PC-3 (cell line): Measurements from ENCODE around the gene UQCC3. TPM values are rescaled to one million over a fixed set of nuclear protein-coding genes. Genes with fewer than 3 reads are reported as not detected.

ENCODE experiments used
- ATAC-seq: fragments of 200-7000 bp; cut with Tn5 transposase; 2 replicates; pipeline ENCODE4 v1.9.1; 2020; ENCODE audit warnings: mild to moderate bottlenecking, moderate library complexity
- BruUV-seq: library from RNA; stranded (reverse); fragments of 400-500 nt; replicated peaks from 2 replicates; lab custom pipeline; 2021; lab: Mats Ljungman, UMichigan
- CTCF ChIA-PET: fragments of 300-600 bp; sonication (Branson Sonifier 250); formaldehyde crosslinking; loops from one replicate; lab custom pipeline; 2022; ENCODE audit warnings: antibody characterized with exemption; lab: Charles Lee
- POLR2A ChIA-PET: fragments of 300-600 bp; sonication (Branson Sonifier 250); formaldehyde crosslinking; loops from one replicate; lab custom pipeline; 2022; ENCODE audit warnings: antibody characterized with exemption; ENCODE audit not compliant: unreplicated experiment; lab: Charles Lee
- DNase-seq: peaks from one replicate; pipeline ENCODE4 v3.0.0-alpha.2; 2015
- H2AFZ ChIP-seq: fragments of 300-600 bp; sonication (generic); 2 replicates; pipeline ENCODE4 v1.6.0; 2016; ENCODE audit warnings: antibody characterized with exemption, low read length
- H3F3A ChIP-seq: fragments of 300-600 bp; sonication (generic); one replicate; pipeline ENCODE4 v1.6.0; 2017; ENCODE audit warnings: antibody characterized with exemption, low read length, control low read depth, mild to moderate bottlenecking; ENCODE audit not compliant: unreplicated experiment
- H3K27ac ChIP-seq: fragments of 300-600 bp; sonication (generic); 2 replicates; pipeline ENCODE4 v1.5.1; 2016; ENCODE audit warnings: mild to moderate bottlenecking, low read length
- H3K27me3 ChIP-seq: fragments of 300-600 bp; sonication (generic); 2 replicates; pipeline ENCODE4 v1.6.1; 2016; ENCODE audit warnings: low read length, mixed read lengths
- H3K36me3 ChIP-seq: fragments of 300-600 bp; sonication (generic); 2 replicates; pipeline ENCODE4 v1.6.1; 2016; ENCODE audit warnings: low read depth, mixed run types, low read length, mixed read lengths
- H3K4me1 ChIP-seq: fragments of 300-600 bp; sonication (generic); 2 replicates; pipeline ENCODE4 v1.5.1; 2016; ENCODE audit warnings: low read length; ENCODE audit not compliant: insufficient read depth
- H3K4me2 ChIP-seq: fragments of 300-600 bp; sonication (generic); 2 replicates; pipeline ENCODE4 v1.6.0; 2016; ENCODE audit warnings: low read length
- H3K4me3 ChIP-seq: fragments of 300-600 bp; sonication (generic); 2 replicates; pipeline ENCODE4 v1.5.1; 2016; ENCODE audit warnings: mild to moderate bottlenecking, low read length, mixed read lengths
- H3K79me2 ChIP-seq: fragments of 300-600 bp; sonication (generic); 2 replicates; pipeline ENCODE4 v1.6.1; 2017; ENCODE audit warnings: low read length, mixed read lengths
- H3K9ac ChIP-seq: fragments of 300-600 bp; sonication (generic); 2 replicates; pipeline ENCODE4 v1.6.0; 2016; ENCODE audit warnings: mild to moderate bottlenecking, low read length
- H3K9me2 ChIP-seq: fragments of 300-600 bp; sonication (generic); replicated peaks from 2 replicates; pipeline ENCODE4 v1.6.1; 2016; ENCODE audit warnings: mixed run types, low read length, mixed read lengths
- H3K9me3 ChIP-seq: fragments of 300-600 bp; sonication (generic); 2 replicates; pipeline ENCODE4 v1.6.1; 2016; ENCODE audit warnings: low read length, mixed read lengths
- H4K20me1 ChIP-seq: fragments of 300-600 bp; sonication (generic); 2 replicates; pipeline ENCODE4 v1.6.1; 2016; ENCODE audit warnings: low read length, mixed read lengths
- CTCF ChIP-seq: fragments of 300-600 bp; sonication (generic); conservative IDR thresholded peaks from 2 replicates; pipeline ENCODE4 v1.5.1; 2017; ENCODE audit warnings: antibody characterized with exemption, low read depth, mild to moderate bottlenecking, low read length
- EZH2 ChIP-seq: fragments of 300-600 bp; sonication (generic); IDR thresholded peaks from one replicate; pipeline ENCODE4 v1.6.1; 2017; ENCODE audit warnings: antibody characterized with exemption, mild to moderate bottlenecking, low read length; ENCODE audit not compliant: unreplicated experiment
- EZH2phosphoT487 ChIP-seq: fragments of 300-600 bp; sonication (generic); IDR thresholded peaks from 2 replicates; pipeline ENCODE4 v1.6.1; 2018; ENCODE audit warnings: mild to moderate bottlenecking, antibody characterized with exemption, low read length, borderline replicate concordance
- intact Hi-C: fragments of 100-400 bp; cut with micrococcal nuclease; formaldehyde crosslinking; loops from 2 replicates; pipeline ENCODE4 v1.9.0; 2023
- total RNA-seq: library from RNA; depleted of rRNA; stranded (reverse); fragments of >200 nt; gene quantifications from 2 replicates; pipeline ENCODE4 v1.2.3, GENCODE V29; 2014

Gene UQCC3
- total RNA-seq, 1 experiment from 2014 or later: 83.6 TPM

- peaks cover 30% of the 10 kb centered on the region for H3K36me3 ChIP-seq
- peaks cover 10% of the 10 kb centered on the region for H3K4me1 ChIP-seq
- no TSS peak for BruUV-seq
- no peaks in the 10 kb centered on the region for H3K27me3 ChIP-seq
- no peaks in the 10 kb centered on the region for H3F3A ChIP-seq
- H3K27ac ChIP-seq: peak overlapping the region; percentile 64
- no peaks in the 10 kb centered on the region for H3K9me3 ChIP-seq
- H3K4me2 ChIP-seq: peak overlapping the region; percentile 90
- intact Hi-C loops: loop anchor here (5.0 kb wide), 1 partner anchor 33 kb away; the partner anchor contains the start of genes EML3 and ROM1
- TF ChIP-seq EZH2: no peak
- TF ChIP-seq CTCF: no peak
- no peak for TF ChIP-seq EZH2phosphoT487
- peak overlapping the region; percentile 57 for H2AFZ ChIP-seq
- no peaks in the 10 kb centered on the region for H3K9me2 ChIP-seq
- peak overlapping the region; percentile 95 for H3K9ac ChIP-seq
- ATAC-seq (no peak), DNase-seq (no peak)
- ChIA-PET POLR2A (no interaction called here), CTCF (no interaction called here)
- H3K79me2 ChIP-seq: peaks cover 59% of the 10 kb centered on the region
- peak overlapping the region; percentile 95 for H3K4me3 ChIP-seq
- no peaks in the 10 kb centered on the region for H4K20me1 ChIP-seq
These were observed 25.9 kb upstream of the UQCC3 start for GRCh38 chr11:62645671-62645945.

- H3K4me2 ChIP-seq: peak within 1 kb of the TSS; percentile 90
- ATAC-seq: peak; percentile 98
These were observed 25.3 kb upstream of the UQCC3 start, which contains the start of gene GANAB for GRCh38 chr11:62645946-62646824. Gene GANAB, minus strand, starts transcription at chr11:62646613. Its CDS starts 14 bp downstream, at chr11:62646599.

More at GRCh38 chr11:62645946-62646824, 25.3 kb upstream of the UQCC3 start, which contains the start of gene GANAB:
- ChIA-PET POLR2A (interaction anchor here (0.6 to 0.7 kb wide), 6 partner anchors 31 to 195 kb away, joined by 3 to 14 read pairs (median 6); partner anchors contain the start of gene TUT1), CTCF (interaction anchor here (0.7 to 1.0 kb wide), 3 partner anchors 86 to 234 kb away, joined by 4 to 5 read pairs (median 4); partner anchors contain the start of gene SLC3A2)
- TSS peak; percentile 50 for BruUV-seq
- peak within 1 kb of the TSS; percentile 57 for H2AFZ ChIP-seq
- H3K9me3 ChIP-seq: no peaks in the 10 kb centered on the region
- H3K27ac ChIP-seq: peak within 1 kb of the TSS; percentile 64
- DNase-seq: peak; percentile 99
- TF ChIP-seq EZH2phosphoT487 (no peak), CTCF (no peak), EZH2 (no peak)
- H3K79me2 ChIP-seq: peaks cover 59% of the 10 kb centered on the region
- H3K4me1 ChIP-seq: peaks cover 10% of the 10 kb centered on the region
- H3K36me3 ChIP-seq: peaks cover 30% of the 10 kb centered on the region
- peak within 1 kb of the TSS; percentile 95 for H3K4me3 ChIP-seq
- H3F3A ChIP-seq: no peaks in the 10 kb centered on the region
- no peaks in the 10 kb centered on the region for H3K27me3 ChIP-seq
- H4K20me1 ChIP-seq: no peaks in the 10 kb centered on the region
- intact Hi-C loops: loop anchor here (5.0 kb wide), 1 partner anchor 34 kb away; the partner anchor contains the start of genes EML3 and ROM1
- H3K9me2 ChIP-seq: no peaks in the 10 kb centered on the region
- peak within 1 kb of the TSS; percentile 95 for H3K9ac ChIP-seq
